Measurements from ENCODE around the gene ADGRL2.

Gene ADGRL2

DNA sequence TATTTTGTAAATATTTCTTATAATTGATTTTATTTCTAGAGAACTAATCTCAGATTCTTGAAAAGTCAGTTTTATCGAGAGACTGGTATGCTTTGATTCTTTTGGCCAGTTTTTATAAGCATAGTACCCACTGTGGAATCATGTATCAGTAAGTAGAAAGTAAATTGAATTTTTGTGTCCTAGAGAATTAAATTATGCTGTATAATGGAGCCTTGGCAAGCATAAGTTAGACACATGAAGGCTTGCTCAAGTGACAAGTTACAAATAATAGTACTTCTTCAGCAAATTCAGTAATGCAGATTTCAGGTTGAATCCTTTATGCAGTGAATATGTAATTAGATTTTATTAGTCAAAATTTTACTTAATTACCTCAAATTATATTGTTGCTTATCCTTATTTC lies 40.1 kb downstream of the ADGRL2 start:
- Histone ChIP-seq H3K9me3 (no peaks in the 10 kb centered on the region), H3K27me3 (no peaks in the 10 kb centered on the region), H3K36me3 (no peaks in the 10 kb centered on the region), H3K4me1 (ENCODE audit: control insufficient read depth in 1 of 2, insufficient read depth in 1 of 2, low read depth in 1 of 2, low read length in 1 of 2) (no peaks in the 10 kb centered on the region), H3K27ac (no peak overlapping the region), H3K4me3 (ENCODE audit: low read depth in 1 of 2, low read length in 1 of 2) (no peak overlapping the region)
- no peak for TF ChIP-seq CTCF (IDR thresholded peaks at IDR 0.05)

DNA sequence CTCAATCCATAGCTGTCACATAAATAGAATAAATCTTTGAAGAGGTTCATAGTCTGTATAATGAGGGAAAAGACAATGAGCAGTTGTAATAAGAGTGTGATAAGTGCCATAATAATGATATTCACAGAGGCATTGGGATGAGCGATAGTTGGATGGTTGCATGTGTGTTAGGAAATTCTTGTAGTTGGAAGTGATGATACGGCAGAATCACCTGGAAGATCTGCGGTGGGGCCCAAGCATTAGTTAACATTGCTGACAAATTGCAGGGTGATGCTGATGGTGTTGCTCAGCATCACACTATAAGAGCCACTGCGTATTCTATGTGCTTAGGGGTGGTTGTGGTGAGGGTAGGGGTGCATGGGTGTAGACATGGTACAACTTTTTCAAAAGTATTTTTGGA lies 41.1 kb downstream of the ADGRL2 start:
- Histone ChIP-seq H3K9me3 (no peaks in the 10 kb centered on the region), H3K36me3 (no peaks in the 10 kb centered on the region), H3K4me1 (ENCODE audit: control insufficient read depth in 1 of 2, insufficient read depth in 1 of 2, low read depth in 1 of 2, low read length in 1 of 2) (no peaks in the 10 kb centered on the region), H3K27me3 (no peaks in the 10 kb centered on the region), H3K27ac (no peak overlapping the region), H3K4me3 (ENCODE audit: low read depth in 1 of 2, low read length in 1 of 2) (no peak overlapping the region)
- no peak for TF ChIP-seq CTCF (IDR thresholded peaks at IDR 0.05)

GRCh38 chr1:81844477-81844876 lies 43.7 kb downstream of the ADGRL2 start:
- Histone ChIP-seq H3K9me3 (no peaks in the 10 kb centered on the region), H3K27ac (no peak overlapping the region), H3K4me1 (ENCODE audit: control insufficient read depth in 1 of 2, insufficient read depth in 1 of 2, low read depth in 1 of 2, low read length in 1 of 2) (no peaks in the 10 kb centered on the region), H3K4me3 (ENCODE audit: low read depth in 1 of 2, low read length in 1 of 2) (no peak overlapping the region), H3K36me3 (no peaks in the 10 kb centered on the region), H3K27me3 (no peaks in the 10 kb centered on the region)
- no peak for TF ChIP-seq CTCF (IDR thresholded peaks at IDR 0.05)

- TF ChIP-seq CTCF (IDR thresholded peaks at IDR 0.05) = no peak
- Histone ChIP-seq H3K27me3 (no peaks in the 10 kb centered on the region), H3K4me3 (ENCODE audit: low read depth in 1 of 2, low read length in 1 of 2) (no peak overlapping the region), H3K4me1 (ENCODE audit: control insufficient read depth in 1 of 2, insufficient read depth in 1 of 2, low read depth in 1 of 2, low read length in 1 of 2) (no peaks in the 10 kb centered on the region), H3K36me3 (no peaks in the 10 kb centered on the region), H3K9me3 (no peaks in the 10 kb centered on the region), H3K27ac (no peak overlapping the region)
Measured at GRCh38 chr1:81846630-81847029, 45.9 kb downstream of the ADGRL2 start.

- Histone ChIP-seq H3K27me3 (no peaks in the 10 kb centered on the region), H3K4me3 (ENCODE audit: low read depth in 1 of 2, low read length in 1 of 2) (no peak overlapping the region), H3K27ac (no peak overlapping the region), H3K9me3 (no peaks in the 10 kb centered on the region), H3K4me1 (ENCODE audit: control insufficient read depth in 1 of 2, insufficient read depth in 1 of 2, low read depth in 1 of 2, low read length in 1 of 2) (no peaks in the 10 kb centered on the region), H3K36me3 (no peaks in the 10 kb centered on the region)
- no peak for TF ChIP-seq CTCF (IDR thresholded peaks at IDR 0.05)
Measured at GRCh38 chr1:81847063-81847462, 46.3 kb downstream of the ADGRL2 start.
